GM19239 (cell line): Measurements from ENCODE around the gene ANKRD11.

ENCODE experiments used
- DNase-seq: peaks from one replicate; pipeline ENCODE4 v3.0.0; 2011; ENCODE audit warnings: low spot score; ENCODE audit not compliant: insufficient read length
- FAIRE-seq: peaks from 2 replicates; lab custom pipeline; 2011; peaks lifted over from hg19 to GRCh38; lab: Jason Lieb, UNC

Gene ANKRD11

GRCh38 chr16:89358030-89359005, 132.0 kb downstream of the ANKRD11 start:
- DNase-seq = no peak
- peak; percentile 64 for FAIRE-seq

- peak; percentile 85 for FAIRE-seq
Measured at GRCh38 chr16:89357055-89357816, 133.1 kb downstream of the ANKRD11 start.

GRCh38 chr16:89355686-89356085, 134.7 kb downstream of the ANKRD11 start:
- no peak for DNase-seq
- no peak for FAIRE-seq

More at GRCh38 chr16:89357055-89357816, 133.1 kb downstream of the ANKRD11 start:
- no peak for DNase-seq

- DNase-seq (no peak), FAIRE-seq (no peak)
Measured at GRCh38 chr16:89355007-89355406, 135.4 kb downstream of the ANKRD11 start.

- FAIRE-seq = no peak
- no peak for DNase-seq
Measured at GRCh38 chr16:89354325-89354724, 136.0 kb downstream of the ANKRD11 start.

- no peak for FAIRE-seq
Measured at GRCh38 chr16:89352091-89352681, 138.2 kb downstream of the ANKRD11 start.

GRCh38 chr16:89351645-89352044, 138.7 kb downstream of the ANKRD11 start:
- DNase-seq = no peak
- no peak for FAIRE-seq

More at GRCh38 chr16:89352091-89352681, 138.2 kb downstream of the ANKRD11 start:
- DNase-seq = no peak

- no peak for FAIRE-seq
- DNase-seq = no peak
Measured at GRCh38 chr16:89350701-89351380, 139.5 kb downstream of the ANKRD11 start.

GRCh38 chr16:89349947-89350633, 140.3 kb downstream of the ANKRD11 start:
- FAIRE-seq (peak; percentile 67), DNase-seq (no peak)

GRCh38 chr16:89347807-89348206, 142.6 kb downstream of the ANKRD11 start:
- DNase-seq (no peak), FAIRE-seq (no peak)

- no peak for FAIRE-seq
Measured at GRCh38 chr16:89346869-89347268, 143.5 kb downstream of the ANKRD11 start.

GRCh38 chr16:89345642-89346150, 144.7 kb downstream of the ANKRD11 start:
- FAIRE-seq = no peak
- no peak for DNase-seq

More at GRCh38 chr16:89346869-89347268, 143.5 kb downstream of the ANKRD11 start:
- no peak for DNase-seq

- DNase-seq = no peak
- no peak for FAIRE-seq
Measured at GRCh38 chr16:89344846-89345611, 145.3 kb downstream of the ANKRD11 start.

GRCh38 chr16:89344458-89344834, 145.9 kb downstream of the ANKRD11 start:
- FAIRE-seq = no peak
- no peak for DNase-seq

GRCh38 chr16:89343501-89344457, 146.6 kb downstream of the ANKRD11 start:
- FAIRE-seq = no peak
- DNase-seq = no peak

GRCh38 chr16:89341697-89342694, 148.4 kb downstream of the ANKRD11 start:
- FAIRE-seq = no peak
- no peak for DNase-seq
